ENCODE data around the gene CENPN. TPM values are rescaled to one million over a fixed set of nuclear protein-coding genes. Genes with fewer than 3 reads are reported as not detected.

CENPN gene
- total and polyA plus RNA-seq, 10 of the 15 experiments (the other 5 are each of a cell fraction or from before 2014, with no cell fraction given): 39.8 to 143 (median 66.8) TPM

GRCh38 chr16:80969114-80969484, 37.9 kb upstream of the CENPN start (continued):
- TF ChIP-seq ELK1 (IDR thresholded peaks at IDR 0.05; ENCODE audit: low read depth, low read length): no peak

- H4K20me1 ChIP-seq (ENCODE audit: control insufficient read depth, insufficient read depth): no peaks in the 10 kb centered on the region
- 3% methylated on average over 2 of the region's 2 CpGs for WGBS (ENCODE audit: insufficient coverage, insufficient replicate concordance, low lambda C conversion rate, missing lambda C conversion rate)
- DNase-seq (ENCODE audit: low read depth, low spot score): no peak
- no peak overlapping the region for H3K4me3 ChIP-seq
- H3K4me1 ChIP-seq (ENCODE audit: control insufficient read depth, insufficient read depth, low read length): 0 out of 2 replicates have a peak, but pooled peaks cover 3% of the 10 kb centered on the region
- no peak overlapping the region for H2AFZ ChIP-seq (ENCODE audit: control insufficient read depth, low read depth, low read length)
- intact Hi-C loops (cut with micrococcal nuclease; ENCODE audit: unreplicated experiment): no loop called here
- ChIA-PET POLR2A (no interaction called here), SMC1A (ENCODE audit: uncharacterized antibody, unreplicated experiment) (no interaction called here), CTCF (interaction anchor here (1.1 to 2.3 kb wide), 3 partner anchors 9 to 64 kb away, joined by 3 to 6 read pairs (median 4); partner anchors contain the start of gene ATMIN), RAD21 (ENCODE audit: unreplicated experiment) (interaction anchor here (1.4 kb wide), 1 partner anchor 22 kb away, joined by 3 read pairs; no protein-coding TSS in a partner anchor)
- H3K9me3 ChIP-seq (replicated peaks; ENCODE audit: control insufficient read depth, insufficient read depth, low read length): no peaks in the 10 kb centered on the region
- ATAC-seq: peak; percentile 73
- H3K79me2 ChIP-seq (ENCODE audit: control insufficient read depth, insufficient read depth, low read length): no peaks in the 10 kb centered on the region
- no peak overlapping the region for H3K9ac ChIP-seq (ENCODE audit: control insufficient read depth, insufficient read depth, low read length)
- H3K27ac ChIP-seq (ENCODE audit: control insufficient read depth, insufficient read depth): no peak overlapping the region
- no peak for FAIRE-seq
- peaks cover 2 to 13% of the 10 kb centered on the region in 2 experiments; a peak in 2 of 4 replicates for H3K36me3 ChIP-seq (ENCODE audit: control insufficient read depth in 2 of 2, insufficient read depth in 2 of 2, low read length in 1 of 2)
- no TSS peak for BruUV-seq (replicated peaks)
- TF ChIP-seq TCF3 (IDR thresholded peaks at IDR 0.05; ENCODE audit: borderline replicate concordance, insufficient read depth, low read depth, low read length): 0 out of 2 replicates have a peak, but pooled peaks have one; percentile 39
- TF ChIP-seq E2F8 (IDR thresholded peaks at IDR 0.05; ENCODE audit: low read depth, partially characterized antibody): no peak
- TF ChIP-seq ZNF207 (IDR thresholded peaks at IDR 0.05; ENCODE audit: borderline replicate concordance): no peak
- no peak for TF ChIP-seq NFXL1 (IDR thresholded peaks at IDR 0.05; ENCODE audit: borderline replicate concordance)
- no peak for TF ChIP-seq NR2F1 (conservative IDR thresholded peaks at IDR 0.05)
- no peak for TF ChIP-seq STAT3 (IDR thresholded peaks at IDR 0.05; ENCODE audit: low read depth, low read length)
- TF ChIP-seq HDAC6 (IDR thresholded peaks at IDR 0.05; ENCODE audit: unreplicated experiment): no peak
- TF ChIP-seq PKNOX1 (IDR thresholded peaks at IDR 0.05): peak; percentile 42; the same call in 1 of the 2 replicates
- no peak for TF ChIP-seq KLF5 (IDR thresholded peaks at IDR 0.05; ENCODE audit: partially characterized antibody)
- H3K4me2 ChIP-seq (ENCODE audit: control insufficient read depth, insufficient read depth): no peak overlapping the region
- in situ Hi-C loops (cut with MboI): no loop called here
- H3K27me3 ChIP-seq (replicated peaks in 1 of 2; ENCODE audit: control insufficient read depth in 2 of 2, insufficient read depth in 2 of 2, low read length in 1 of 2): no peaks in the 10 kb centered on the region
Observed at GRCh38 chr16:80971819-80972218, 35.2 kb upstream of the CENPN start.

Measured in GM12878 (cell line).